ENCODE results near the gene FAM20C. TPM values are rescaled to one million over a fixed set of nuclear protein-coding genes. Genes with fewer than 3 reads are reported as not detected.

The FAM20C gene
- total RNA-seq, 1 experiment from 2014 or later, result 8.8 TPM

DNA sequence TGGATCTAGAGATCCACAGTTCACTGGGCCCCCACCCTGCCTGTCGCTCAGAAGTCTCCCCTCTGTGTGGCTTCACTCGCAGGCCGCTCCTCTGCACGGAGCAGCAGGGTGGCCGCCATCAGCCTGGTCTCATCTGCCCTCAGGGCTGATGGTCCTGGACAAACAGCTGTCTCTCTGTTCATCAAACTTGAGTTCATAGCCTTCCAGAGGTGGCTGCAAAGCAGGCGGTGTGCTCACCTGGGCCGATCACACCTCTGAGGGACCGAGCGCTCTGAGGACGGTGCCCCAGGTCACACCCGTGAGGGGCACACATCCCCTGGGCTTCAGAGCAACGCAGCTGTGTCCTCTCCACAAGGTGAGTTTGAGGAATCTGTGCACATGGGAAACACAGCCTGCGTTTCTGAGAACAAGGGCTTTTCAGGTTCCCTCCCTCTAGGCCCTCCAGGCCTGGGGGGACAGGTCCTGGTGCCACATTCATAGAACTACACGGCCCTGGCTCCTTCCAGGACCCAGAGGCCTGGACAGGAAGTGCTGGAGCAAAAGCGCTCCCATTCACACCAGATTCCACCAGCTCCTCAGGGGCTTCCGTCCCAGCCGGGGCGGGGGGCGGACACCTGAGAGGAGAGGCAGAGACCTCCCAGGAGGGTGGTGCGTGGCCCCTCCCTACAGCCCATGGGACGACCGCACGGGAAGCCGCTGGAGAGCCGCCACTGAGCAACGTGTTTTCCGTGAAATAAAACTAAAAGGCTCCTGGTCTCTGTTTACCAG is 31.2 kb upstream of the FAM20C start:
- no peak for DNase-seq (ENCODE audit: unreplicated experiment)
- Mint-ChIP-seq H3K4me3 (ENCODE audit: unreplicated experiment) (no peak overlapping the region), H3K4me1 (ENCODE audit: insufficient read depth, unreplicated experiment) (no peaks in the 10 kb centered on the region), H3K36me3 (ENCODE audit: insufficient read depth, unreplicated experiment) (no peaks in the 10 kb centered on the region), H3K9me3 (ENCODE audit: unreplicated experiment) (no peaks in the 10 kb centered on the region), H3K27ac (ENCODE audit: low read depth, unreplicated experiment) (no peak overlapping the region), H3K27me3 (ENCODE audit: insufficient read depth, unreplicated experiment) (peaks cover 28% of the 10 kb centered on the region)
- BruUV-seq (replicated peaks), result no TSS peak
- CTCF ChIA-PET, result no interaction called here
- POLR2A ChIA-PET, result interaction anchor here (0.5 kb wide), 1 partner anchor 136 kb away, joined by 3 read pairs; no protein-coding TSS in a partner anchor
- intact Hi-C loops (cut with micrococcal nuclease), result no loop called here
- TF ChIP-seq, protein P1, sequence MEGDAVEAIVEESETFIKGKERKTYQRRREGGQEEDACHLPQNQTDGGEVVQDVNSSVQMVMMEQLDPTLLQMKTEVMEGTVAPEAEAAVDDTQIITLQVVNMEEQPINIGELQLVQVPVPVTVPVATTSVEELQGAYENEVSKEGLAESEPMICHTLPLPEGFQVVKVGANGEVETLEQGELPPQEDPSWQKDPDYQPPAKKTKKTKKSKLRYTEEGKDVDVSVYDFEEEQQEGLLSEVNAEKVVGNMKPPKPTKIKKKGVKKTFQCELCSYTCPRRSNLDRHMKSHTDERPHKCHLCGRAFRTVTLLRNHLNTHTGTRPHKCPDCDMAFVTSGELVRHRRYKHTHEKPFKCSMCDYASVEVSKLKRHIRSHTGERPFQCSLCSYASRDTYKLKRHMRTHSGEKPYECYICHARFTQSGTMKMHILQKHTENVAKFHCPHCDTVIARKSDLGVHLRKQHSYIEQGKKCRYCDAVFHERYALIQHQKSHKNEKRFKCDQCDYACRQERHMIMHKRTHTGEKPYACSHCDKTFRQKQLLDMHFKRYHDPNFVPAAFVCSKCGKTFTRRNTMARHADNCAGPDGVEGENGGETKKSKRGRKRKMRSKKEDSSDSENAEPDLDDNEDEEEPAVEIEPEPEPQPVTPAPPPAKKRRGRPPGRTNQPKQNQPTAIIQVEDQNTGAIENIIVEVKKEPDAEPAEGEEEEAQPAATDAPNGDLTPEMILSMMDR (IDR thresholded peaks at IDR 0.05; ENCODE audit: unreplicated experiment), result no peak

DNA sequence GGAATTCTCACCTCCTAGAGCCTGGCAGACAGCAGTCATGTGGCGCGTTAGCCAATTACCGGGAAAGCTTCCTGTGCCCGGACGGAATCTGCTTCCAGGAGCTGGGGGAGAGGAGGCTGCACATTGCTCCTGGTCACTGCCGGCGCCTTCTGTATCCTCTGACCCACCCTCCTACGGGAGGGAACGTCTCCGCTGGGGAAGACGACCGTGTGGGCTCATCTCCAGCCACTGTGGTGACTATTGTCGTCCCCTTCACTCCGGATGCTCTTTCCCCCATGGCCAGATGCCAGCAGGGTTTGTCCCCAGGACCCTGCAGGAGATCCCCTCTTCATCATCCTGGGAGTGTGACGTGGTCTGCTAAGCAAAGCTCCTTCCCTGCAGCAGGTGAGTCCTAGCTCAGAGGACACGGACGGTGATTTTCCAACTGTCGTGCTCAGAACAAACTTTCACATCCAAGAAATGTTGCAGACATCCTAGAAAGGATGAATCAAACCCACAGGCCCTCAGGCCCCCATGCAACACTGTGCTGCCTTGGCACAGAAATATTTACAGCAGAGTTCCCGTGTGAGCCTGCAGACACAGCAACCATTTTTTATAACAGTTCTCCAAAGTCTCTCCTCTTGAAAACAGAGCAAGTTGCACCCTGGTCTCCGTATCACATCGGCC is 29.6 kb upstream of the FAM20C start:
- no TSS peak for BruUV-seq (replicated peaks)
- POLR2A ChIA-PET, result no interaction called here
- no peaks in the 10 kb centered on the region for H3K4me1 Mint-ChIP-seq (ENCODE audit: insufficient read depth, unreplicated experiment)

DNA sequence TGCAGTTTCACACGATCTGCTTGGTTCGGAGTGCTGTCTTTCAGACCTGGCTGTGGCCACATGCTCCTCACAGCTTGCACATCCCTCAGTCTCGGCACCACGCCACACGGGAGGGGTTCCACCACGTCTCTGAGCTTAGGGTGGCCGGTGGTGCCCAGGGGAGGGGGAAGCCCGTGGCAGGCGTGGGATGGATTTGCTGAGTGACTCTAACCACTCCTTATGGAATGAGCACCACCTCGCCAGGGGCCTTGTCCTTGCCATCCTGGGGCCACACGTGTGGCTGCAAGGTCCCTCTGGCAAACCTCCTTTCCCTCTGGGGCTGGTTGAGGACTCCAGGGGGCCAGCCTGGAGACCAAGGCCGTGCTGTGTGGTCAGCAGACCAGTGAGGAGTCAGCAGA is 29.1 kb upstream of the FAM20C start:
- Mint-ChIP-seq H3K4me3 (ENCODE audit: unreplicated experiment) (no peak overlapping the region), H3K9me3 (ENCODE audit: unreplicated experiment) (no peaks in the 10 kb centered on the region), H3K27me3 (ENCODE audit: insufficient read depth, unreplicated experiment) (peaks cover 49% of the 10 kb centered on the region), H3K36me3 (ENCODE audit: insufficient read depth, unreplicated experiment) (no peaks in the 10 kb centered on the region), H3K4me1 (ENCODE audit: insufficient read depth, unreplicated experiment) (no peaks in the 10 kb centered on the region), H3K27ac (ENCODE audit: low read depth, unreplicated experiment) (no peak overlapping the region)
- no peak for DNase-seq (ENCODE audit: unreplicated experiment)
- POLR2A ChIA-PET, result no interaction called here
- intact Hi-C loops (cut with micrococcal nuclease), result no loop called here
- no TSS peak for BruUV-seq (replicated peaks)
- CTCF ChIA-PET, result no interaction called here
- TF ChIP-seq, protein P1 (IDR thresholded peaks at IDR 0.05; ENCODE audit: unreplicated experiment), result no peak

More for the DNA sequence above, 29.6 kb upstream of the FAM20C start:
- intact Hi-C loops (cut with micrococcal nuclease), result no loop called here
- no peaks in the 10 kb centered on the region for H3K9me3 Mint-ChIP-seq (ENCODE audit: unreplicated experiment)
- CTCF ChIA-PET, result no interaction called here
- no peak for DNase-seq (ENCODE audit: unreplicated experiment)
- TF ChIP-seq, protein P1 (IDR thresholded peaks at IDR 0.05; ENCODE audit: unreplicated experiment), result no peak
- peaks cover 44% of the 10 kb centered on the region for H3K27me3 Mint-ChIP-seq (ENCODE audit: insufficient read depth, unreplicated experiment)
- H3K36me3 Mint-ChIP-seq (ENCODE audit: insufficient read depth, unreplicated experiment), result no peaks in the 10 kb centered on the region
- H3K27ac Mint-ChIP-seq (ENCODE audit: low read depth, unreplicated experiment), result no peak overlapping the region
- H3K4me3 Mint-ChIP-seq (ENCODE audit: unreplicated experiment), result no peak overlapping the region

DNA sequence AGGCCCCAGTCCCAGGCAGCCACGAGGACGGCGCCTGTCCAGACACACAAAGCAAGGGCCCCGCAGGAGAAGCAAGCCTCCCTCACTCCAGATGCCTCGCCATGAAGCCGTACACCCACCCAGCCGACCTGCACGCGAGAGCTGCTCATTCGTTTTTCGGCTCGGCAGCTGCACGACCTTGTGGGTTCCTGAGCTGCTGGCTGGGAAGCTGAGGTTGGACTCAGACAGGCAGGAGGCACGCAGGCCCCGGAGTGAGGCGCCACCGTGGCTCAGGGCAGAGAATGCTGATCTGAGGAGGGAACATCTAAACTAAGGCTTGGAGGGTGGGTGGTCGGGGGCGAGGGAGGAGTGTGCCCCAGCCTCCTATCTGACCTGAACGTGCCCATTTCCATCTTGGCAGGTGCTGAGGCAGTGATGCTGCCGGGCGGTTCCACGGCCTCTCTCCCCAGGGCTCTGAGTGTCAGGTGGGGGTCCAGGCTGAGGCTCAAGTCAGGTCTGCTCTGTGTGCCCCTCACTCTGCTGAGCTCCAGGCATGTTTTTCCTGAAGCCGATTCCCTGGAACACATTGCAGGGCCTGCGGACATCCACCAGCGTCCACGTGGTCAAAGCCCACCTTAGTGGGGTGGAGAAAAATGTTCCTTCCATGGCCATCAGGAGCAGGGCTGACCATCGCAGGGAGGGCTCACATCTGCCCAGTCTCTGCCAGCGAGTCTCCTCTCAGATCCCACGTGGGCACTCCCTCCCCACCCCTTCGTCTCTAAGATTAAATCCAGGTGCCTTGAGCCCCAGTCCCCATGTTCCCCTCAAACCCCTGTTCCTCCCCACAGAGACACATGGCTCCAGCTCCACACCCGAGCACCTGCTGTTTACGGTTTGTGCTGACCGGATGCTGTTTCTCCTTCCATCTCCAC is 28.1 kb upstream of the FAM20C start:
- no TSS peak for BruUV-seq (replicated peaks)
- peaks cover 58% of the 10 kb centered on the region for H3K27me3 Mint-ChIP-seq (ENCODE audit: insufficient read depth, unreplicated experiment)
- CTCF ChIA-PET, result no interaction called here
- no peaks in the 10 kb centered on the region for H3K9me3 Mint-ChIP-seq (ENCODE audit: unreplicated experiment)
- H3K4me3 Mint-ChIP-seq (ENCODE audit: unreplicated experiment), result no peak overlapping the region
- no peak overlapping the region for H3K27ac Mint-ChIP-seq (ENCODE audit: low read depth, unreplicated experiment)
- no peaks in the 10 kb centered on the region for H3K4me1 Mint-ChIP-seq (ENCODE audit: insufficient read depth, unreplicated experiment)
- no peak for DNase-seq (ENCODE audit: unreplicated experiment)
- POLR2A ChIA-PET, result no interaction called here
- TF ChIP-seq, protein P1 (IDR thresholded peaks at IDR 0.05; ENCODE audit: unreplicated experiment), result no peak
- intact Hi-C loops (cut with micrococcal nuclease), result no loop called here
- no peaks in the 10 kb centered on the region for H3K36me3 Mint-ChIP-seq (ENCODE audit: insufficient read depth, unreplicated experiment)
